ENCODE measurements around the gene ZC3H12C. TPM values are rescaled to one million over a fixed set of nuclear protein-coding genes. Genes with fewer than 3 reads are reported as not detected.
A peak's percentile ranks its signal among the peaks of the same experiment; 100 is the strongest.

Gene ZC3H12C
- total and polyA plus RNA-seq, 2 of the 4 experiments (the other 2 are of a cell fraction) = 4.2 to 15.8 TPM

DNA sequence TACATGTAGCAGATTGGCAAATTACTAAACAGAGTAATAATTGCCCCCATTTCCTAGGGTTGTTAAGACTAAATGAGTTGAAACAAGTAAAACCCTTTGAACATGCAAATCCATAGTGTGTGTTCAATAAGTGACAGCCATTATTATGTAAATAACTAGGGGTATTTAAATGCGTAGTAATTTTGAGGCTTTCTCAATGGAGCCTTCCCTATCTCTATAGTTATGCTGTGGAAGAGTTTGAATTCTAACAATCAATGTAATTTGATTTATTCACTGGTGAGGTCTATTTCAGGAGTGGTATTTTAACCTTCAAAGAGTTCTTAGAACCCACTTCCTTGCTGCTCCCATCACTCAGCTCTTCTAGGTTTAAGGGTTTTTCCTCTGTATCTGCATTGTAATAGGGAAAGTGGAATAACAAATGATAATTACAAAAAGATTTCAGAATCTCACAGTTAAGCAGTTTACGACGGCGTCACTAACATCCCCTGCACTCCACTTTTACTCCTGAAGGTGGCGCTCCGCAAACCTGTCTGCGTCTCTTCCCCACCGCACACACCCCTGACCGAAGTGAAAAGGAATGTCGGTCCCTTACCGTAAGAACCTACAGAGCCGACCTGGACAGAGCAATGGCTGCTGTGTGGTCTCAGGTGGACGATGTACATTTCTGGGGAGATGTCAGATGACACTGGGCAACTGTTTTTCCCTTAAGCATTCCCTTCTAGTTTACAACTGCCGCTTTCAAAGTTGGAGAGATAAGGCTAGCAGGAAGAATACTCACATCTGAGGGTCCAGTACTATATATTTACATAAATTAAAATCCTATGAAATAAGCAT, 80.8 kb downstream of the ZC3H12C start:
- 0 out of 2 replicates have a peak overlapping the region, but pooled peaks have one; percentile 37 for H2AK5ac ChIP-seq (ENCODE audit: low read depth, low read length)
- 0 out of 4 replicates have a peak, but pooled peaks cover 0 to 3% of the 10 kb centered on the region in 2 experiments for H3K79me1 ChIP-seq (ENCODE audit: low read depth in 1 of 2, low read length in 2 of 2)
- H3K9me3 ChIP-seq (ENCODE audit: control insufficient read depth, insufficient read depth, low read length) = no peaks in the 10 kb centered on the region
- no peak overlapping the region; the same call in 1 of the 2 replicates for H4K5ac ChIP-seq (ENCODE audit: low read depth, low read length)
- H3K23ac ChIP-seq (ENCODE audit: low read depth, low read length) = no peak overlapping the region
- DNase-seq = peak; percentile 64
- H2BK15ac ChIP-seq (ENCODE audit: low read depth, low read length) = no peak overlapping the region
- H3K4ac ChIP-seq (ENCODE audit: low read depth, low read length) = no peak overlapping the region
- peak overlapping the region; percentile 5; the same call in 1 of the 2 replicates for H2BK120ac ChIP-seq (ENCODE audit: low read depth, low read length)
- POLR2A ChIA-PET (ENCODE audit: unreplicated experiment) = no interaction called here
- ATAC-seq (ENCODE audit: low read depth) = peak; percentile 82
- no peak overlapping the region for H3K9ac ChIP-seq (ENCODE audit: low read depth, low read length)
- TF ChIP-seq SMC3 (IDR thresholded peaks at IDR 0.05; ENCODE audit: low read depth, low read length) = peak; percentile 31; the same call in 1 of the 2 replicates
- TF ChIP-seq, protein P1, sequence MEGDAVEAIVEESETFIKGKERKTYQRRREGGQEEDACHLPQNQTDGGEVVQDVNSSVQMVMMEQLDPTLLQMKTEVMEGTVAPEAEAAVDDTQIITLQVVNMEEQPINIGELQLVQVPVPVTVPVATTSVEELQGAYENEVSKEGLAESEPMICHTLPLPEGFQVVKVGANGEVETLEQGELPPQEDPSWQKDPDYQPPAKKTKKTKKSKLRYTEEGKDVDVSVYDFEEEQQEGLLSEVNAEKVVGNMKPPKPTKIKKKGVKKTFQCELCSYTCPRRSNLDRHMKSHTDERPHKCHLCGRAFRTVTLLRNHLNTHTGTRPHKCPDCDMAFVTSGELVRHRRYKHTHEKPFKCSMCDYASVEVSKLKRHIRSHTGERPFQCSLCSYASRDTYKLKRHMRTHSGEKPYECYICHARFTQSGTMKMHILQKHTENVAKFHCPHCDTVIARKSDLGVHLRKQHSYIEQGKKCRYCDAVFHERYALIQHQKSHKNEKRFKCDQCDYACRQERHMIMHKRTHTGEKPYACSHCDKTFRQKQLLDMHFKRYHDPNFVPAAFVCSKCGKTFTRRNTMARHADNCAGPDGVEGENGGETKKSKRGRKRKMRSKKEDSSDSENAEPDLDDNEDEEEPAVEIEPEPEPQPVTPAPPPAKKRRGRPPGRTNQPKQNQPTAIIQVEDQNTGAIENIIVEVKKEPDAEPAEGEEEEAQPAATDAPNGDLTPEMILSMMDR (conservative IDR thresholded peaks at IDR 0.05; ENCODE audit: low read depth, low read length) = peak; percentile 61
- TF ChIP-seq FOS (IDR thresholded peaks at IDR 0.05; ENCODE audit: low read depth, low read length) = no peak
- TF ChIP-seq RFX5 (IDR thresholded peaks at IDR 0.05; ENCODE audit: low read depth, low read length) = no peak
- peak; percentile 42 for TF ChIP-seq RAD21 (IDR thresholded peaks at IDR 0.05; ENCODE audit: low read length)
- H3K4me3 ChIP-seq (ENCODE audit: insufficient read depth, low read depth, low read length) = peak overlapping the region; percentile 12; the same call in 1 of the 2 replicates
- no CpG with 5 or more reads among the region's 14 CpGs for WGBS, 2 experiments (ENCODE audit: extremely low coverage in 2 of 2, insufficient read length in 1 of 2)
- H2BK20ac ChIP-seq (ENCODE audit: low read depth, low read length) = no peak overlapping the region
- H2BK5ac ChIP-seq (ENCODE audit: low read depth, low read length, poor library complexity, severe bottlenecking) = no peak overlapping the region
- 0 out of 2 replicates have a peak, but pooled peaks cover 1% of the 10 kb centered on the region for H3K36me3 ChIP-seq (ENCODE audit: control insufficient read depth, insufficient read depth, low read length)
- H4K91ac ChIP-seq (ENCODE audit: insufficient read depth, low read depth, low read length) = no peak overlapping the region
- H3K18ac ChIP-seq (ENCODE audit: low read depth, low read length) = no peak overlapping the region
- H3K27me3 ChIP-seq (ENCODE audit: control insufficient read depth, insufficient read depth, low read length) = no peaks in the 10 kb centered on the region
- intact Hi-C loops (cut with micrococcal nuclease) = loop anchor here (1.0 kb wide), 1 partner anchor 228 kb away; no protein-coding TSS in a partner anchor
- peaks cover 10% of the 10 kb centered on the region; the same call in 1 of the 2 replicates for H3K9me1 ChIP-seq (ENCODE audit: insufficient read depth, low read length)
- no peak overlapping the region for H3K27ac ChIP-seq (ENCODE audit: insufficient read depth, low read length)
- in situ Hi-C loops (cut with MboI; ENCODE audit: low sequenced_read_pairs) = no loop called here
- BruUV-seq (replicated peaks) = no TSS peak
- H3K56ac ChIP-seq (ENCODE audit: extremely low read depth, insufficient read depth, low read length) = no peak overlapping the region
- peak overlapping the region in 1 of 2 experiments; percentile 35; a peak in 1 of 4 replicates for H4K8ac ChIP-seq (ENCODE audit: low read depth in 2 of 2, low read length in 2 of 2)
- 0 out of 2 replicates have a peak overlapping the region, but pooled peaks have one; percentile 22 for H3K14ac ChIP-seq (replicated peaks; ENCODE audit: low read depth, low read length)
- H4K20me1 ChIP-seq (ENCODE audit: insufficient read depth, low read length) = no peaks in the 10 kb centered on the region
- no peak overlapping the region for H2AK9ac ChIP-seq (replicated peaks; ENCODE audit: low read depth, low read length, poor library complexity)
- H2AFZ ChIP-seq (replicated peaks; ENCODE audit: low read length, poor library complexity) = peak overlapping the region; percentile 69
- dilution Hi-C loops (cut with HindIII; ENCODE audit: low sequenced_read_pairs, unreplicated experiment) = no loop called here
- H3K4me1 ChIP-seq (ENCODE audit: control insufficient read depth, insufficient read depth, low read length) = peaks cover 9% of the 10 kb centered on the region
- H3K4me2 ChIP-seq (ENCODE audit: low read depth, low read length) = peak overlapping the region; percentile 79
- CTCF ChIA-PET = interaction anchor here (0.6 to 0.7 kb wide), 2 partner anchors 18 to 260 kb away, joined by 3 to 4 read pairs; no protein-coding TSS in a partner anchor

Measured in IMR-90 (cell line).